K562 (cell line): Measurements from ENCODE around the gene CD6. TPM values are rescaled to one million over a fixed set of nuclear protein-coding genes. Genes with fewer than 3 reads are reported as not detected.
"Not testable (repeated sequence)": the region's sequence is repeated elsewhere in the genome, so short reads cannot be mapped to it uniquely, and the experiment has no call there.

ENCODE experiments used
- ATAC-seq: fragments of 200-7000 bp; cut with Tn5 transposase; 3 replicates; pipeline ENCODE4 v1.9.1; 2020; ENCODE audit warnings: moderate library complexity
- BruUV-seq: library from RNA; stranded (reverse); fragments of 400-500 nt; replicated peaks from 2 replicates; lab custom pipeline; 2021; lab: Mats Ljungman, UMichigan
- CTCF ChIA-PET: fragments of 300-600 bp; formaldehyde crosslinking; extraction: SDS; loops from one replicate; lab custom pipeline; 2021; ENCODE audit warnings: low intra/inter-chr PET ratio; lab: Yijun Ruan, JAX
- POLR2A ChIA-PET: fragments of 300-600, 350-650 bp; sonication (Branson Sonifier 250); formaldehyde crosslinking; extraction: SDS; loops from one replicate; lab custom pipeline; 2021; ENCODE audit warnings: antibody characterized with exemption, inconsistent platforms; lab: Yijun Ruan, JAX
- DNase-seq, 4 experiments: peaks; one replicate each; pipeline versions ENCODE4 v3.0.0 to v3.0.0-alpha.2; 2011 to 2018; ENCODE audit warnings: low spot score in 3 of 4, mixed read lengths in 3 of 4; ENCODE audit errors: extremely low read depth in 1 of 4
- FAIRE-seq: peaks from 2 replicates; lab custom pipeline; 2011; peaks lifted over from hg19 to GRCh38; lab: Jason Lieb, UNC
- H2AFZ ChIP-seq: 2 replicates; pipeline ENCODE4 v1.6.0; 2011; ENCODE audit warnings: low read depth, low read length, control low read depth, inconsistent platforms
- H3K27ac ChIP-seq: fragments of 200-600 bp; 3 replicates; pipeline ENCODE4 v1.8.0; 2011; ENCODE audit warnings: low read depth, mild to moderate bottlenecking, control low read depth, inconsistent platforms, low read length, moderate library complexity, mixed read lengths; ENCODE audit errors: extremely low read depth
- H3K27me3 ChIP-seq, 2 experiments: fragments of 300-600 bp in 1 of 2; 2 replicates in 1 of 2; 3 replicates in 1 of 2; pipeline versions ENCODE4 v1.6.0 to v1.8.0; 2011; ENCODE audit warnings: inconsistent platforms in 2 of 2, low read length in 2 of 2, mild to moderate bottlenecking in 1 of 2, mixed read lengths in 1 of 2, moderate library complexity in 1 of 2; ENCODE audit not compliant: control insufficient read depth in 2 of 2, insufficient read depth in 2 of 2
- H3K36me3 ChIP-seq: fragments of 300-600 bp; 3 replicates; pipeline ENCODE4 v1.8.0; 2011; ENCODE audit warnings: mild to moderate bottlenecking, low read length, inconsistent platforms; ENCODE audit not compliant: control insufficient read depth, insufficient read depth
- H3K4me1 ChIP-seq, 2 experiments: fragments of 200-600 bp in 1 of 2; replicated peaks in 1 of 2; 2 replicates in 1 of 2; 3 replicates in 1 of 2; pipeline versions ENCODE4 v1.5.1 to v1.8.0; 2011; ENCODE audit warnings: inconsistent platforms in 2 of 2, low read length in 2 of 2, mild to moderate bottlenecking in 1 of 2, mixed read lengths in 1 of 2, moderate library complexity in 1 of 2; ENCODE audit not compliant: control insufficient read depth in 2 of 2, insufficient read depth in 2 of 2
- H3K4me2 ChIP-seq: 2 replicates; pipeline ENCODE4 v1.6.1; 2011; ENCODE audit warnings: low read length, control low read depth, inconsistent platforms, mixed read lengths; ENCODE audit not compliant: insufficient read depth
- H3K4me3 ChIP-seq: fragments of 200-600 bp; sonication (generic), shearing (Covaris generic); 2 replicates; pipeline ENCODE4 v1.5.1; 2016; ENCODE audit warnings: control low read depth, inconsistent platforms
- H3K79me2 ChIP-seq: fragments of 200-600 bp; 3 replicates; pipeline ENCODE4 v1.8.0; 2011; ENCODE audit warnings: low read length, inconsistent platforms; ENCODE audit not compliant: control insufficient read depth, insufficient read depth
- H3K9ac ChIP-seq, 2 experiments: 2 replicates each; pipeline versions ENCODE4 v1.6.0 to v1.6.1; 2011; ENCODE audit warnings: low read depth in 2 of 2, low read length in 2 of 2, control low read depth in 1 of 2, inconsistent platforms in 1 of 2, mild to moderate bottlenecking in 1 of 2, mixed read lengths in 1 of 2; ENCODE audit not compliant: insufficient read depth in 1 of 2
- H3K9me1 ChIP-seq: one replicate; pipeline ENCODE4 v1.6.0; 2011; ENCODE audit warnings: inconsistent platforms, mild to moderate bottlenecking, low read length, moderate library complexity; ENCODE audit not compliant: control insufficient read depth, insufficient read depth
- H3K9me3 ChIP-seq: replicated peaks from 2 replicates; pipeline ENCODE4 v1.5.1; 2011; ENCODE audit warnings: low read depth, low read length, inconsistent platforms; ENCODE audit not compliant: control insufficient read depth, insufficient read depth
- H4K20me1 ChIP-seq: replicated peaks from 2 replicates; pipeline ENCODE4 v1.6.1; 2011; ENCODE audit warnings: low read length, inconsistent platforms, mixed read lengths; ENCODE audit not compliant: control insufficient read depth, insufficient read depth
- CHD4 ChIP-seq: fragments of 200-600 bp; sonication (generic); IDR thresholded peaks from 3 replicates; pipeline ENCODE4 v1.6.1; 2012; ENCODE audit warnings: low read depth, mild to moderate bottlenecking, mixed read lengths, low read length, inconsistent platforms; ENCODE audit not compliant: insufficient read depth, insufficient replicate concordance, poor library complexity, severe bottlenecking
- CXXC5 ChIP-seq: fragments of 250-450 bp; sonication (Bioruptor Pico); IDR thresholded peaks from 2 replicates; pipeline ENCODE4 v1.8.0; 2022; ENCODE audit warnings: inconsistent platforms, mild to moderate bottlenecking, moderate library complexity
- HDAC8 ChIP-seq: fragments of 450-650 bp; IDR thresholded peaks from 2 replicates; pipeline ENCODE4 v1.6.1; 2016; ENCODE audit warnings: mild to moderate bottlenecking, missing genetic modification characterization, moderate library complexity, missing compliant biosample characterization
- IFI16 ChIP-seq: fragments of 250-450 bp; sonication (Bioruptor Pico); IDR thresholded peaks from 2 replicates; pipeline ENCODE4 v2.1.2; 2022; ENCODE audit warnings: mild to moderate bottlenecking, inconsistent platforms
- TEAD2 ChIP-seq: fragments of 450-650 bp; IDR thresholded peaks from 2 replicates; pipeline ENCODE4 v1.6.1; 2016; ENCODE audit warnings: missing genetic modification characterization, control low read depth, missing compliant biosample characterization
- ZNF134 ChIP-seq: fragments of 250-450 bp; sonication (Bioruptor Pico); conservative IDR thresholded peaks from 2 replicates; pipeline ENCODE4 v1.4.0; 2020
- WGBS: fragments of 100-300 bp; shearing (Covaris generic); methylation state at CpG from one replicate; pipeline ENCODE4 v1.1.6; 2016; ENCODE audit warnings: low coverage, mixed read lengths; ENCODE audit not compliant: insufficient coverage; ENCODE audit errors: missing lambda C conversion rate; 5-methylcytosine and 5-hydroxymethylcytosine counted together
- in situ Hi-C: fragments of 300-500 bp; cut with MboI; formaldehyde crosslinking; loops from 4 replicates; pipeline ENCODE4 v1.15.0; 2018; ENCODE audit warnings: inconsistent platforms, mixed read lengths
- intact Hi-C: fragments of 100-400 bp; cut with micrococcal nuclease; formaldehyde crosslinking; loops from 2 replicates; pipeline ENCODE4 v1.14.2; 2022
- polyA plus RNA-seq, 8 experiments: library from polyadenylated mRNA; depleted of rRNA in 4 of 8; stranded (reverse) in 5 of 8; unstranded in 3 of 8; fragments of >200 nt; fragmentation: Nextera tagmentation in 2 of 8; fragmentation: Illumina TruSeq in 1 of 8; extraction: Ambion mirVana in 2 of 8; extraction: Trizol in 1 of 8; gene quantifications; 2 replicates each; pipeline versions ENCODE4 v1.2.1 to v1.2.3, GENCODE V29; 2011 to 2014; ENCODE audit warnings: inconsistent platforms in 1 of 8, missing spikeins in 1 of 8
- total RNA-seq, 7 experiments: library from RNA; depleted of rRNA in 6 of 7; stranded (reverse); fragments of >200 nt in 6 of 7; fragmentation: Illumina TruSeq in 2 of 7; extraction: Trizol in 2 of 7; gene quantifications; 2 replicates each; pipeline versions ENCODE4 v1.2.1 to v1.2.3, GENCODE V29; 2011 to 2021; ENCODE audit warnings: low replicate concordance in 1 of 7
- TF ChIP-seq, protein P1 (sequence below): fragments of 250-450 bp; sonication (Bioruptor Pico); IDR thresholded peaks from 2 replicates; pipeline ENCODE4 v1.4.0; 2020
- TF ChIP-seq, protein P2 (sequence below): sonication (generic); formaldehyde crosslinking; IDR thresholded peaks from 2 replicates; pipeline ENCODE4 v1.8.0; 2023; ENCODE audit warnings: missing genetic modification reagents, mild to moderate bottlenecking, borderline replicate concordance

The CD6 gene
- total and polyA plus RNA-seq, 9 of the 15 experiments (the other 6 are each of a cell fraction or from before 2014, with no cell fraction given) = 0.84 TPM; not detected in 8

DNA sequence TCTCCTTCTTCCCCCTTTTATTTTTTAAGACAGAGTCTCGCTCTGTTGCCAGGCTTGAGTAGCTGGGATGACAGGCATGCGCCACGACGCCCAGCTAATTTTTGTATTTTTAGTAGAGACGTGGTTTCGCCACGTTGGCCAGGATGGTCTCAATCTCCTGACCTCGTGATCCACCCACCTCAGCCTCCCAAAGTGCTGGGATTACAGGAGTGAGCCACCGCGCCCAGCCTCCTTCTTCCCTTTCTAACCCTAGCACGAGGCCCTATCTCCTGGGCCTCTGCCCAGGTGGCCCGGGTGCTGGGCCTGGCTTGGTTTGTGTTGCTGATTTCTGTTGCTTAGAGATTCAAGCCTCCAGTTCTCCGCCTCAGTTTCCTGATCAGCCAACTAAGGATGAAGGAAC, 2.8 kb downstream of the CD6 start:
- H3K27me3 ChIP-seq = peaks cover 30 to 68% of the 10 kb centered on the region in 2 experiments
- H3K36me3 ChIP-seq, H4K20me1 ChIP-seq, H2AFZ ChIP-seq, H3K27ac ChIP-seq, BruUV-seq, FAIRE-seq, DNase-seq, H3K4me3 ChIP-seq, H3K4me2 ChIP-seq, H3K79me2 ChIP-seq, H3K9ac ChIP-seq, ATAC-seq, in situ Hi-C loops, H3K9me1 ChIP-seq, H3K4me1 ChIP-seq, CTCF ChIA-PET, H3K9me3 ChIP-seq, intact Hi-C loops: not testable (repeated sequence)
- POLR2A ChIA-PET = interaction anchor here (0.6 kb wide), 1 partner anchor 1867 kb away, joined by 3 read pairs; no protein-coding TSS in a partner anchor
- WGBS = 4% methylated on average over 13 of the region's 13 CpGs

DNA sequence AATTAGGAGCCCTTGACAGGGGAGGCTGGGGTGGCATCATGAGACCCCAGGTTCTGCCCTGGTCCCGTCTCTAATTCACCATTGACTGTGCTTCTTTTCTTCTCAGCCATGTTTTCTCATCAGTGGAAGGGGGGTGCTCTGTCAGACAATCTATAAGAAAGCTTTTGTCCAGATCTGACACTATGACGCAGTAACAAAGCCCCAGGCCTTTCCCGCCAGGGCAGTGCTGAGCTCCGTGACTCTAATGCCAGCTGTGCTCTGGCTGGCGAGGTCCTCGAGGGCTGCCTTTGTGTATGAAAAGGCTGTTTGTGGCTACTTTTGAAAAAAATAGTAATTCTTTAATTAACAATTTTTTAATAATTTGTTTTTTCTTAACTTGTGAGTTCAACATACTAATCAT, 3.2 kb downstream of the CD6 start:
- 5% methylated on average over 6 of the region's 6 CpGs for WGBS
- peaks cover 32 to 71% of the 10 kb centered on the region in 2 experiments for H3K27me3 ChIP-seq
- no peak overlapping the region for H3K4me3 ChIP-seq
- no peaks in the 10 kb centered on the region for H3K79me2 ChIP-seq
- H4K20me1 ChIP-seq = 0 out of 2 replicates have a peak, but pooled peaks cover 6% of the 10 kb centered on the region
- ATAC-seq (no peak), FAIRE-seq (no peak), DNase-seq (no peak)
- H3K9ac ChIP-seq = no peak overlapping the region
- peaks cover 0 to 4% of the 10 kb centered on the region in 2 experiments; a peak in 1 of 5 replicates for H3K4me1 ChIP-seq
- no TSS peak for BruUV-seq
- H3K36me3 ChIP-seq = no peaks in the 10 kb centered on the region
- POLR2A ChIA-PET = interaction anchor here (0.6 kb wide), 2 partner anchors 10 to 1866 kb away, joined by 3 read pairs; no protein-coding TSS in a partner anchor
- no peak overlapping the region for H2AFZ ChIP-seq
- no peak overlapping the region for H3K4me2 ChIP-seq
- intact Hi-C loops (no loop called here), in situ Hi-C loops (no loop called here)
- H3K9me3 ChIP-seq = no peaks in the 10 kb centered on the region
- no peak overlapping the region for H3K27ac ChIP-seq
- TF ChIP-seq, protein P1, sequence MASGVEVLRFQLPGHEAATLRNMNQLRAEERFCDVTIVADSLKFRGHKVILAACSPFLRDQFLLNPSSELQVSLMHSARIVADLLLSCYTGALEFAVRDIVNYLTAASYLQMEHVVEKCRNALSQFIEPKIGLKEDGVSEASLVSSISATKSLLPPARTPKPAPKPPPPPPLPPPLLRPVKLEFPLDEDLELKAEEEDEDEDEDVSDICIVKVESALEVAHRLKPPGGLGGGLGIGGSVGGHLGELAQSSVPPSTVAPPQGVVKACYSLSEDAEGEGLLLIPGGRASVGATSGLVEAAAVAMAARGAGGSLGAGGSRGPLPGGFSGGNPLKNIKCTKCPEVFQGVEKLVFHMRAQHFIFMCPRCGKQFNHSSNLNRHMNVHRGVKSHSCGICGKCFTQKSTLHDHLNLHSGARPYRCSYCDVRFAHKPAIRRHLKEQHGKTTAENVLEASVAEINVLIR (CRISPR knock-in tag) = no peak
- TF ChIP-seq HDAC8 (tag) = no peak
- no peak for TF ChIP-seq CHD4
- no peak for TF ChIP-seq TEAD2 (tag)
- TF ChIP-seq, protein P2, sequence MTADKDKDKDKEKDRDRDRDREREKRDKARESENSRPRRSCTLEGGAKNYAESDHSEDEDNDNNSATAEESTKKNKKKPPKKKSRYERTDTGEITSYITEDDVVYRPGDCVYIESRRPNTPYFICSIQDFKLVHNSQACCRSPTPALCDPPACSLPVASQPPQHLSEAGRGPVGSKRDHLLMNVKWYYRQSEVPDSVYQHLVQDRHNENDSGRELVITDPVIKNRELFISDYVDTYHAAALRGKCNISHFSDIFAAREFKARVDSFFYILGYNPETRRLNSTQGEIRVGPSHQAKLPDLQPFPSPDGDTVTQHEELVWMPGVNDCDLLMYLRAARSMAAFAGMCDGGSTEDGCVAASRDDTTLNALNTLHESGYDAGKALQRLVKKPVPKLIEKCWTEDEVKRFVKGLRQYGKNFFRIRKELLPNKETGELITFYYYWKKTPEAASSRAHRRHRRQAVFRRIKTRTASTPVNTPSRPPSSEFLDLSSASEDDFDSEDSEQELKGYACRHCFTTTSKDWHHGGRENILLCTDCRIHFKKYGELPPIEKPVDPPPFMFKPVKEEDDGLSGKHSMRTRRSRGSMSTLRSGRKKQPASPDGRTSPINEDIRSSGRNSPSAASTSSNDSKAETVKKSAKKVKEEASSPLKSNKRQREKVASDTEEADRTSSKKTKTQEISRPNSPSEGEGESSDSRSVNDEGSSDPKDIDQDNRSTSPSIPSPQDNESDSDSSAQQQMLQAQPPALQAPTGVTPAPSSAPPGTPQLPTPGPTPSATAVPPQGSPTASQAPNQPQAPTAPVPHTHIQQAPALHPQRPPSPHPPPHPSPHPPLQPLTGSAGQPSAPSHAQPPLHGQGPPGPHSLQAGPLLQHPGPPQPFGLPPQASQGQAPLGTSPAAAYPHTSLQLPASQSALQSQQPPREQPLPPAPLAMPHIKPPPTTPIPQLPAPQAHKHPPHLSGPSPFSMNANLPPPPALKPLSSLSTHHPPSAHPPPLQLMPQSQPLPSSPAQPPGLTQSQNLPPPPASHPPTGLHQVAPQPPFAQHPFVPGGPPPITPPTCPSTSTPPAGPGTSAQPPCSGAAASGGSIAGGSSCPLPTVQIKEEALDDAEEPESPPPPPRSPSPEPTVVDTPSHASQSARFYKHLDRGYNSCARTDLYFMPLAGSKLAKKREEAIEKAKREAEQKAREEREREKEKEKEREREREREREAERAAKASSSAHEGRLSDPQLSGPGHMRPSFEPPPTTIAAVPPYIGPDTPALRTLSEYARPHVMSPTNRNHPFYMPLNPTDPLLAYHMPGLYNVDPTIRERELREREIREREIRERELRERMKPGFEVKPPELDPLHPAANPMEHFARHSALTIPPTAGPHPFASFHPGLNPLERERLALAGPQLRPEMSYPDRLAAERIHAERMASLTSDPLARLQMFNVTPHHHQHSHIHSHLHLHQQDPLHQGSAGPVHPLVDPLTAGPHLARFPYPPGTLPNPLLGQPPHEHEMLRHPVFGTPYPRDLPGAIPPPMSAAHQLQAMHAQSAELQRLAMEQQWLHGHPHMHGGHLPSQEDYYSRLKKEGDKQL (CRISPR knock-in tag) = no peak
- TF ChIP-seq ZNF134 (CRISPR knock-in tag) = no peak
- TF ChIP-seq IFI16 (CRISPR knock-in tag) = no peak
- TF ChIP-seq CXXC5 (CRISPR knock-in tag) = no peak
- H3K9me1 ChIP-seq = no peaks in the 10 kb centered on the region
- CTCF ChIA-PET = no interaction called here
